IgD-negative memory B cell (primary cell): ENCODE results near the gene CORO1C. TPM values are rescaled to one million over a fixed set of nuclear protein-coding genes. Genes with fewer than 3 reads are reported as not detected.
"Not testable (repeated sequence)": the region's sequence is repeated elsewhere in the genome, so short reads cannot be mapped to it uniquely, and the experiment has no call there.

ENCODE experiments used
- H3K27ac Mint-ChIP-seq, 3 donors: one replicate each; pipeline ENCODE4 v1.8.0; 2020 to 2022; ENCODE audit warnings: mild to moderate bottlenecking in 3 of 3, mixed read lengths in 3 of 3, moderate library complexity in 1 of 3
- H3K27me3 Mint-ChIP-seq: one replicate; pipeline ENCODE4 v1.8.0; 2021; ENCODE audit warnings: mixed read lengths
- H3K36me3 Mint-ChIP-seq: one replicate; pipeline ENCODE4 v1.8.0; 2020; ENCODE audit warnings: mild to moderate bottlenecking, mixed read lengths
- H3K4me1 Mint-ChIP-seq, 3 donors: one replicate each; pipeline ENCODE4 v1.8.0; 2020 to 2022; ENCODE audit warnings: mixed read lengths in 3 of 3, mild to moderate bottlenecking in 1 of 3
- H3K4me3 Mint-ChIP-seq, 4 donors: one replicate each; pipeline ENCODE4 v1.8.0; 2020 to 2022; ENCODE audit warnings: mild to moderate bottlenecking in 4 of 4, mixed read lengths in 4 of 4, moderate library complexity in 3 of 4
- H3K9me3 Mint-ChIP-seq, 3 donors: one replicate each; pipeline ENCODE4 v1.8.0; 2020 to 2021; ENCODE audit warnings: mixed read lengths in 3 of 3, mild to moderate bottlenecking in 1 of 3
- polyA plus RNA-seq: library from polyadenylated mRNA; unstranded; fragments of 300-500 nt; fragmentation: Illumina TruSeq; gene quantifications from one replicate; pipeline ENCODE4 v1.2.3, GENCODE V29; 2021

Gene CORO1C
- polyA plus RNA-seq, 1 donor from 2014 or later, result 71.8 TPM

- H3K27me3 Mint-ChIP-seq, result peaks cover 4% of the 10 kb centered on the region
- H3K9me3 Mint-ChIP-seq, result peaks cover 0 to 4% (median 0%) of the 10 kb centered on the region in 3 donors
- peaks cover 15% of the 10 kb centered on the region for H3K36me3 Mint-ChIP-seq
Measured at GRCh38 chr12:108738170-108738569, 6.9 kb upstream of the CORO1C start.

GRCh38 chr12:108735855-108736254 is 4.5 kb upstream of the CORO1C start:
- no peak overlapping the region for H3K27ac Mint-ChIP-seq
- H3K27me3 Mint-ChIP-seq, result no peaks in the 10 kb centered on the region
- H3K36me3 Mint-ChIP-seq, result peaks cover 10% of the 10 kb centered on the region
- peaks cover 11 to 15% (median 12%) of the 10 kb centered on the region in 3 donors for H3K4me1 Mint-ChIP-seq
- no peak overlapping the region for H3K4me3 Mint-ChIP-seq
- H3K9me3 Mint-ChIP-seq, result peaks cover 0 to 4% (median 0%) of the 10 kb centered on the region in 3 donors

More at GRCh38 chr12:108738170-108738569, 6.9 kb upstream of the CORO1C start:
- Mint-ChIP-seq H3K4me3 (peak overlapping the region in 1 of 4 donors; percentile 60), H3K4me1 (peaks cover 0 to 8% (median 7%) of the 10 kb centered on the region in 3 donors), H3K27ac (peak overlapping the region in 1 of 3 donors; percentile 25)

GRCh38 chr12:108734200-108734906 is 3.0 kb upstream of the CORO1C start:
- Mint-ChIP-seq H3K27ac (peak overlapping the region in 2 of 3 donors; percentile 23 to 83), H3K4me1 (peaks cover 12 to 25% (median 23%) of the 10 kb centered on the region in 3 donors), H3K36me3 (no peaks in the 10 kb centered on the region), H3K27me3 (no peaks in the 10 kb centered on the region), H3K9me3 (peaks cover 0 to 4% (median 0%) of the 10 kb centered on the region in 3 donors), H3K4me3 (peak overlapping the region in 1 of 4 donors; percentile 72)

GRCh38 chr12:108733230-108733531 is 1.9 kb upstream of the CORO1C start:
- peak overlapping the region in 2 of 3 donors; percentile 77 to 97 for H3K27ac Mint-ChIP-seq
- not testable (repeated sequence) for H3K36me3 Mint-ChIP-seq, H3K9me3 Mint-ChIP-seq, H3K27me3 Mint-ChIP-seq
- peaks cover 22 to 37% (median 31%) of the 10 kb centered on the region in 3 donors for H3K4me1 Mint-ChIP-seq
- H3K4me3 Mint-ChIP-seq, result peak overlapping the region in 2 of 4 donors; percentile 41 to 99

GRCh38 chr12:108732489-108733229 is 1.3 kb upstream of the CORO1C start:
- H3K4me1 Mint-ChIP-seq, result peaks cover 24 to 41% (median 33%) of the 10 kb centered on the region in 3 donors
- no peaks in the 10 kb centered on the region for H3K27me3 Mint-ChIP-seq
- H3K36me3 Mint-ChIP-seq, result no peaks in the 10 kb centered on the region
- H3K27ac Mint-ChIP-seq, result peak overlapping the region; percentile 97 to 99 (median 98)
- H3K4me3 Mint-ChIP-seq, result peak overlapping the region; percentile 98 to 100 (median 100)
- no peaks in the 10 kb centered on the region for H3K9me3 Mint-ChIP-seq

- H3K4me1 Mint-ChIP-seq, result peaks cover 27 to 45% (median 36%) of the 10 kb centered on the region in 3 donors
- H3K9me3 Mint-ChIP-seq, result no peaks in the 10 kb centered on the region
- no peaks in the 10 kb centered on the region for H3K27me3 Mint-ChIP-seq
- H3K36me3 Mint-ChIP-seq, result no peaks in the 10 kb centered on the region
- H3K4me3 Mint-ChIP-seq, result peak overlapping the region; percentile 98 to 100 (median 100)
- peak overlapping the region; percentile 97 to 99 (median 98) for H3K27ac Mint-ChIP-seq
Measured at GRCh38 chr12:108731866-108732461, 646 bp upstream of the CORO1C start.

- Mint-ChIP-seq H3K9me3 (no peaks in the 10 kb centered on the region), H3K36me3 (no peaks in the 10 kb centered on the region), H3K4me1 (peaks cover 29 to 50% (median 37%) of the 10 kb centered on the region in 3 donors), H3K4me3 (peak overlapping the region; percentile 96 to 99 (median 98)), H3K27ac (peak overlapping the region; percentile 74 to 97 (median 92)), H3K27me3 (no peaks in the 10 kb centered on the region)
Measured at GRCh38 chr12:108730365-108731104, 783 bp downstream of the CORO1C start.

GRCh38 chr12:108729612-108730364 is 1.5 kb downstream of the CORO1C start:
- H3K4me3 Mint-ChIP-seq, result peak overlapping the region; percentile 96 to 99 (median 98)
- no peaks in the 10 kb centered on the region for H3K9me3 Mint-ChIP-seq
- H3K27me3 Mint-ChIP-seq, result no peaks in the 10 kb centered on the region
- peak overlapping the region; percentile 74 to 97 (median 92) for H3K27ac Mint-ChIP-seq
- no peaks in the 10 kb centered on the region for H3K36me3 Mint-ChIP-seq
- H3K4me1 Mint-ChIP-seq, result peaks cover 36 to 53% (median 43%) of the 10 kb centered on the region in 3 donors

- no peaks in the 10 kb centered on the region for H3K9me3 Mint-ChIP-seq
- H3K27ac Mint-ChIP-seq, result peak overlapping the region in 2 of 3 donors; percentile 74 to 97
- peak overlapping the region in 2 of 4 donors; percentile 96 to 99 for H3K4me3 Mint-ChIP-seq
- peaks cover 41 to 54% (median 51%) of the 10 kb centered on the region in 3 donors for H3K4me1 Mint-ChIP-seq
- H3K27me3 Mint-ChIP-seq, result no peaks in the 10 kb centered on the region
- H3K36me3 Mint-ChIP-seq, result no peaks in the 10 kb centered on the region
Measured at GRCh38 chr12:108728820-108729611, 2.3 kb downstream of the CORO1C start.

- no peaks in the 10 kb centered on the region for H3K9me3 Mint-ChIP-seq
- H3K27me3 Mint-ChIP-seq, result no peaks in the 10 kb centered on the region
- H3K36me3 Mint-ChIP-seq, result no peaks in the 10 kb centered on the region
- H3K27ac Mint-ChIP-seq, result peak overlapping the region in 2 of 3 donors; percentile 23 to 49
- peaks cover 45 to 62% (median 59%) of the 10 kb centered on the region in 3 donors for H3K4me1 Mint-ChIP-seq
- H3K4me3 Mint-ChIP-seq, result peak overlapping the region in 2 of 4 donors; percentile 12 to 99
Measured at GRCh38 chr12:108727868-108728735, 3.2 kb downstream of the CORO1C start.

- Mint-ChIP-seq H3K27ac (peak overlapping the region in 2 of 3 donors; percentile 5 to 54), H3K4me3 (peak overlapping the region in 1 of 4 donors; percentile 54), H3K27me3 (no peaks in the 10 kb centered on the region), H3K4me1 (peaks cover 44 to 65% (median 60%) of the 10 kb centered on the region in 3 donors), H3K36me3 (no peaks in the 10 kb centered on the region), H3K9me3 (no peaks in the 10 kb centered on the region)
Measured at GRCh38 chr12:108727161-108727560, 4.2 kb downstream of the CORO1C start.

- no peaks in the 10 kb centered on the region for H3K36me3 Mint-ChIP-seq
- H3K27me3 Mint-ChIP-seq, result no peaks in the 10 kb centered on the region
- H3K4me3 Mint-ChIP-seq, result peak overlapping the region in 1 of 4 donors; percentile 34
- peaks cover 48 to 60% (median 48%) of the 10 kb centered on the region in 3 donors for H3K4me1 Mint-ChIP-seq
- no peaks in the 10 kb centered on the region for H3K9me3 Mint-ChIP-seq
- peak overlapping the region; percentile 32 to 67 (median 39) for H3K27ac Mint-ChIP-seq
Measured at GRCh38 chr12:108724890-108725151, 6.5 kb downstream of the CORO1C start.
